Fibroblast of skin of right quadriceps (primary cell): ENCODE results near the gene APOL2.
"Not testable (repeated sequence)": the region's sequence is repeated elsewhere in the genome, so short reads cannot be mapped to it uniquely, and the experiment has no call there.

Experiments
- DNase-seq: peaks from one replicate; pipeline ENCODE4 v3.0.0-alpha.2; 2013

Gene APOL2

GRCh38 chr22:36220451-36220921, 18.8 kb downstream of the APOL2 start:
- peak; percentile 27 for DNase-seq

GRCh38 chr22:36218648-36219193, 20.6 kb downstream of the APOL2 start:
- no peak for DNase-seq

- DNase-seq = no peak
Measured at GRCh38 chr22:36215981-36216380, 23.3 kb downstream of the APOL2 start.

GRCh38 chr22:36213586-36213985, 25.7 kb downstream of the APOL2 start:
- no peak for DNase-seq

GRCh38 chr22:36212901-36213300, 26.4 kb downstream of the APOL2 start:
- DNase-seq = no peak

- peak; percentile 59 for DNase-seq
Measured at GRCh38 chr22:36211237-36211861, 28.0 kb downstream of the APOL2 start.

- no peak for DNase-seq
Measured at GRCh38 chr22:36210224-36210623, 29.1 kb downstream of the APOL2 start.

GRCh38 chr22:36209488-36209908, 29.8 kb downstream of the APOL2 start:
- not testable (repeated sequence) for DNase-seq

GRCh38 chr22:36208914-36209313, 30.4 kb downstream of the APOL2 start:
- no peak for DNase-seq

- no peak for DNase-seq
Measured at GRCh38 chr22:36208162-36208765, 31.1 kb downstream of the APOL2 start.

GRCh38 chr22:36206255-36206654, 33.1 kb downstream of the APOL2 start:
- DNase-seq = no peak

GRCh38 chr22:36205573-36205972, 33.8 kb downstream of the APOL2 start:
- DNase-seq = not testable (repeated sequence)

GRCh38 chr22:36204632-36205015, 34.7 kb downstream of the APOL2 start:
- DNase-seq = no peak

GRCh38 chr22:36204001-36204631, 35.2 kb downstream of the APOL2 start:
- no peak for DNase-seq

- DNase-seq = not testable (repeated sequence)
Measured at GRCh38 chr22:36203441-36203840, 35.9 kb downstream of the APOL2 start.

- not testable (repeated sequence) for DNase-seq
Measured at GRCh38 chr22:36202906-36203305, 36.4 kb downstream of the APOL2 start.

- DNase-seq = peak; percentile 16
Measured at GRCh38 chr22:36201630-36202319, 37.6 kb downstream of the APOL2 start, which contains the start of gene APOL4. APOL4 (minus strand) TSS chr22:36201809; CDS start chr22:36201734, 75 bp downstream.

- DNase-seq = not testable (repeated sequence)
Measured at GRCh38 chr22:36201025-36201424, 38.3 kb downstream of the APOL2 start.

GRCh38 chr22:36199001-36199551, 40.3 kb downstream of the APOL2 start:
- no peak for DNase-seq

GRCh38 chr22:36198536-36198935, 40.8 kb downstream of the APOL2 start:
- no peak for DNase-seq

- DNase-seq = no peak
Measured at GRCh38 chr22:36197514-36198146, 41.7 kb downstream of the APOL2 start.

- DNase-seq = peak; percentile 81
Measured at GRCh38 chr22:36197065-36197440, 42.3 kb downstream of the APOL2 start.
